NCI-H1694 treated with DMSO at 0.1 percent for 48 hours (cell line): ENCODE results near the gene CLEC17A.
"Not testable (repeated sequence)": the region's sequence is repeated elsewhere in the genome, so short reads cannot be mapped to it uniquely, and the experiment has no call there.

Experiments
- DNase-seq: peaks from one replicate; lab custom pipeline; 2025; lab: John Stamatoyannopoulos, UW

Gene CLEC17A

DNA sequence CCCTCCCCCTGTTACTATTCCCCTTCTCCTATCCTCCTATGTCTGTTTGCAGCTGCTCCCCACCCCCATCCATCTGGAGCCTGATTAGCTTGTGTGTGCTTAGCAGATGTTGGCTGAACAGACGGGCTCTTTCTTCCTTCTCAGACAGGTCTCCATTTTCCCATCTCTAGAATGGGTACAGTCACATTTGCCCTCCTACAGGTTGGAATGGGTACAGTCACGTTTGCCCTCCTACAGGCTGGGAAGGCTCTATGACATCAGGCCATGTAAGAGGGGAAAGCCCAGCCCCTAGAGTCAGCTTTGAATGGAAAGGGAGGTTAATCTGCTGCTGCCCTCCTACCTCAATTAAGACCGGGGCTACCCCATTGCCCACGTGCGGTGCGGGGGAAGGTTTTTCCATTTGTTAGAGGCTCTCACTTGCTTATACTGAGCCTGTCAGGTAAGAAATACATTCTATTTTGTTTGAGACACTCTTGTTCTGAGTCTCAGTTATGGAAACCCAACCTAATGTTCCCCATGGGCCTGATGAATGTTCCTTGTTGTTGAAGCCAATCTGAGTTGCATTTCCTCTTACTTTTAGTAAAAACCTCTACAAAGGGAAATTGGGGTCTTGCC, 2.2 kb upstream of the CLEC17A start:
- no peak for DNase-seq

- not testable (repeated sequence) for DNase-seq
Measured at GRCh38 chr19:14584372-14584771, 1.5 kb downstream of the CLEC17A start.

GRCh38 chr19:14585187-14585586, 2.3 kb downstream of the CLEC17A start:
- not testable (repeated sequence) for DNase-seq

DNA sequence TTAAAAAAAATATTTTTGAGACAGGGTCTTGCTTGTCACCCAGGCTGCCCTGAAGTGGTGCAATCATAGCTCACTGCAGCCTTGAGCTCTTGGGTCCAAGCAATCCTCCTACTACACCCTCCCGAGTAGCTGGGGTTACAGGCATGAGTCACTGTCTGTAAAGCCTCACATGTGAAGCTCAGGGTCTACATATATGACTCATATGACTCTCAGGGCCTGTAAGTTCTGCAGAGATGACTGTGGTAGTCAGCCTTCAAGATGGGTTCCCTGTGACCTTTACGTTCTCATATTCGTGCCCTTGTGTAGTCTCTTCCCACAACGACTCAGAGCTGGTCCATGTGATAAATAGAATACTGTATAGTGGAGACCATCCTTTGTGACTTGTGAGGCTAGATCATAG, 6.5 kb downstream of the CLEC17A start:
- DNase-seq, result not testable (repeated sequence)

DNA sequence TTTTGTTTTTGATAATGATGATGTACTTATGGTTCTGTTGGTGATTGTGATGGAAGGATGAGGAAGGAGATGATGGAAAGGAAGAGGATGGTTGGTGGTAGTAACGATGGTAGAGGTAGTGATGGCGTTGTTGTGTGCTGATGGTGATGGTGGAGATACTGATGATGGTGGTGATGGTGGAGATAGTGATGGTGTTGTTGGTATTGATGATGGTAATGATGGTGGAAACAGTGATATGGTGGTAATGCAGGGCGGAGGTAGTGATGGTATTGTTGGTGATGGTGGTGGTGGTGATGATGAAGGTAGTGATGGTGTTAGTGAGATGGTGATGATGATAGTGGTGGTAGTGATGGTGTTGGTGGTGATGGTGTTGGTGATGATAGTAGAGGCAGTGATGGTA, 12.7 kb downstream of the CLEC17A start:
- DNase-seq, result no peak

DNA sequence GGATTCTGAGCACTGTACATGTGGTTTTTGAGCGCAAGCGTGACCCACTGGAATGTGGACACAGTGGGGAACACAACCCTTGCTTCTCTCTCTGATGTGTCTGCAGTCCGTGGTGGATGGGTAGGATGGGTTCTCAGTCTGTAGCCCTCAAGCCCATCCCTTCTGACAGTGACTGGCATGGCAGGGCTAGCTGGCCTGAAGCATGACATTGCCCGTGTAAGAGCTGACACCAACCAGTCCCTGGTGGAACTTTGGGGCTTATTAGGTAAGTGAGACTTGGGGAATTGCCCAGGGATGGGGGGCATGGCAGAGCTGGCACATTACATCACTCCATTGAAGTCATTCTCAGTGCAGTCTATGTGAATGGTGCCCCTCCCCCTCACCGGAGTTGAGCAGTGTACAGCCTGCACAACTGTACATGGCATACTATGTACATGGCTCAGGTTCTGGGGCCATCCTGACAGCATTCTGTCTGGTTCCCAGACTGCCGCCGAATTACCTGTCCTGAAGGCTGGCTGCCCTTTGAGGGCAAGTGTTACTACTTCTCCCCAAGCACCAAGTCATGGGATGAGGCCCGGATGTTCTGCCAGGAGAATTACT, 16.8 kb downstream of the CLEC17A start:
- no peak for DNase-seq

DNA sequence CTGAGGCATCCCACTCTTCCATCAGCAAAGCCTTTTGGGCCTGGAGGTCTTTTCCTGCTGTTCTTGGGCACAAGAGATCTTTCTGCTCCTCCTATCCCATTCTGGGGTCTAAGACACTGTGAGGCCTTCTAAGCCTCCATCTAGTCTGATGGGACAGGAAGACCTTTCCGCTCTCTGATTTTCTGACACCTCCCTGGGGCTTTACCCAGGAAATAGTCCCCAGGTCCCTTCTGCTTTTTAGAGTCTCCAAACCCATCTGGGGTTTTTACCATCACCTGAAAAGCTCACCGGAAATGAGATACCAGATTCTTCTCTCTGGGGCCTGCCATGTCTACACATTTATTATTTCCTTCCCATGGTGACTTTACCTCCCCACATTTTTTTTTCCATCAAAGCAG, 21.1 kb downstream of the CLEC17A start:
- no peak for DNase-seq

GRCh38 chr19:14606627-14607026, 23.7 kb downstream of the CLEC17A start:
- DNase-seq, result no peak

GRCh38 chr19:14611051-14611450, 28.2 kb downstream of the CLEC17A start:
- DNase-seq, result no peak

DNA sequence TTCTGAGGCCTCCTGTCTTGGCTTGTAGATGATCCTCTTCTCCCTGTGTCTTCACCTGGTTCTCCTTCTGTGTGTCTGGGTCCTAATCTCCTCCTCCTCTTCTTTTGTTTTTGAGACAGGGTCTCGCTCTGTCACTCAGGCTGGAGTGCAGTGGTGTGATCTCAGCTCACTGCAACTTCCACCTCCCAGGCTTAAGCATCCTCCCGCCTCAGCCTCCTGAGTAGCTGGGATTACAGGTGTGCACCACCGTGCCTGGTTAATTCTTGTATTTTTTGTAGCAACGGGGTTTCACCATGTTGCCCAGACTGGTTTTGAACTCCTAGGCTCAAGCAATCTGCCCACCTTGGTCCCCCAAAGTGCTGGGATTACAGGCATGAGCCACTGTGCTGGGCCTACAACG, 29.4 kb downstream of the CLEC17A start:
- not testable (repeated sequence) for DNase-seq

GRCh38 chr19:14612657-14613056, 29.8 kb downstream of the CLEC17A start:
- no peak for DNase-seq

DNA sequence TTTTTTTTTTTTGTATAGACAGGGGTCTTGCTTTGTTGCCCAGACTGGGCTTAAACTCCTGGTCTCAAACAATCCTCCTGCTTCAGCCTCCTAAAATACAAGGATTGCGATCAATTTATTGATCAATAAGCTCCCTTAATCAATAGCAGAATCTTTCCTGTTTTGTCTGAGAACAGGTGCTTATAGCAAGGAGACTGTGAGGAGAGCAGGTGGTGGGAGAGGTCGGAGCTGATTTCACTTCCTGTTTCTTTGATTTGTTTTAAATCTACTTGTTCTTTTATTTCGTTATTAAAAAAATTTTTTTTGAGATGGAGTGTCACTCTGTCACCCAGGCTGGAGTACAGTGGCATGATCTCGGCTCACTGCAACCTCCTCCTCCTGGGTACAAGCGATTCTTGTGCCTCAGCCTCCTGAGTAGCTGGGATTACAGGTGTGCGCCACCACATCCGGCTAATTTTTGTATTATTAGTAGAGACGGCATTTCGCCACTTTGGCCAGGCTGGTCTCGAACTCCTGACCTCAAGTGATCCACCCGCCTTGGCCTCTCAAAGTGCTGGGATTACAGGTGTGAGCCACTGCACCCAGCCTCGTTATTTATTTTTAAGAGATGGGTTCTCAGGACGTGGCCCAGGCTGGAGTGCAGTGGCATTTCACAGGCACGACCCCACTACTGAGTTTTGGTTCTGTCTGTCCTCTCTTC, 30.7 kb downstream of the CLEC17A start:
- not testable (repeated sequence) for DNase-seq

GRCh38 chr19:14614099-14614412, 31.2 kb downstream of the CLEC17A start:
- DNase-seq, result no peak

GRCh38 chr19:14615623-14616022, 32.7 kb downstream of the CLEC17A start:
- DNase-seq, result no peak

DNA sequence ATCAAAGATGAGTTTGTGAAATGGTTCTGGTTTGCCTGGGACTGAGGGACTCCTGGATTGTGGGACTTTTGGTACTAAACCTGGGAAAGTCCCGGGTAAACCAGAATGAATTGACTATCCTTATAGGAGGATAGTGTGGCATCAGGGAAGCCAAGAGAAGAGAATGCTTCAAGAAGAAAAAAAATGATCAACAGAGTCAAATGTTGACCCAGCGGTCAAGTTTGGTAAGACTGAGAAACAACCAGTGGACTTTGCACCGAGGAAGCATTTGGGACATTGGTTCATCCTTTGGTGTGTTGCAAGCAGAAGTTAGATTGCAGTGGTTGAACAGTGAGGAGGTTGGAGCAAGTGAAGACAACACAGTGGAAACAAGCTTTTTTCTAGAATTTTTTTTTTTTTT, 33.5 kb downstream of the CLEC17A start:
- DNase-seq, result no peak

DNA sequence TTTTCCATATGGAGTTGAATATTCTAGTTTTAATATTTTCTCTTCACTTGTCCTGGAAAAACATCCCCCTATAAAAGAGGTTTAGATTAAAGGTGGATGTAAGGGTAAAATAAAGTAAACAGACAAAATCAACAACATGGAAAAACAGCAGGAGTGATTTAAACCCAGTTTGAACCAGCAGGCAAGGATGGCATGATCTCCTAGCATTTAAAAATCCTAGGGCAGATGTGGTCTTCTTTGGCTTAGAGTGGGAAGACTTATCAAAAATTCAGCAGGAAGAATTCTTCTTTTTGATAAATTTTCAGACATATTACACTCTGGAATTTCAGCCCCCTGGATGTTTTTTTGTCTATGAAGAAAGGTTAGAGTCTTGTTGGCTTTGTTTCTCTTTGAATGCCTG, 36.5 kb downstream of the CLEC17A start:
- no peak for DNase-seq

DNA sequence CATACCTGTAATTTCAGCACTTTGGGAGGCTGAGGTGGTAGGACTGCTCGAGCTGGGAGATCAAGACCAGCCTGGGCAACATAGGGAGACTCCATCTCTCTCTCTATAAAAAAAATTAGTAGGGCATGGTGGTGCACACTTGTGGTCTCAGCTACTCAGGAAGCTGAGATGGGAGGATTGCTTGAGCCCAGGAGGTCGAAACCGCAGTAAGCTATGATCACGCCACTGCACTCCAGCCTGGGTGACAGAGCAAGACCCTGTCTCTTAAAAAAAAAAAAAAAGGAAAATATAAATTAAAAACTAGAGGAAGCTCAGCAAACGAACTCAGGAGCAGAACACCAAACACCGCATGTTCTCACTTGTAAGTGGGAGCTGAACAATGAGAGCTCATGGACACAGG, 41.6 kb downstream of the CLEC17A start:
- not testable (repeated sequence) for DNase-seq

- DNase-seq, result no peak
Measured at GRCh38 chr19:14629557-14629956, 46.7 kb downstream of the CLEC17A start.

DNA sequence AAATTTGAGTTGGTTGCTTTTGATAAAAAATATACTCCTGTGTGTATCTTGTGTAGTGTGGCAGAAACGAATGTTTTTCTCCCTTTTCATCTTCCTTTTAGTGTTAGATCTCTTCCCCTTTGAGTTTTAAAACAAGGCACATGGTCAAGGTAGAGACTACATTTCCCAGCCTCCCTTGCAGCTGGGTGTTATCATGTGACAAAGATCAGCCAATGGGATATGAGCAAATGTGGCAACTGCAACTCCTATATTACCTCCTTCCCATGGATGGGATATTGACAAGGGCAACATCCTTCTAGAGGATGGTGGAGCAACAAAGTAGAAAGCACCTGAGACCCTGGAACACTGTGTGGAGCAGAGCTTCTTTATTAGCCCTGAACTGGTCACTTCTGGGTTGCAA, 49.4 kb downstream of the CLEC17A start:
- DNase-seq, result no peak

- DNase-seq, result no peak
Measured at GRCh38 chr19:14639536-14640277, 56.8 kb downstream of the CLEC17A start.

- DNase-seq, result no peak
Measured at GRCh38 chr19:14648506-14648905, 65.6 kb downstream of the CLEC17A start.

- DNase-seq, result no peak
Measured at GRCh38 chr19:14649020-14649419, 66.1 kb downstream of the CLEC17A start.

DNA sequence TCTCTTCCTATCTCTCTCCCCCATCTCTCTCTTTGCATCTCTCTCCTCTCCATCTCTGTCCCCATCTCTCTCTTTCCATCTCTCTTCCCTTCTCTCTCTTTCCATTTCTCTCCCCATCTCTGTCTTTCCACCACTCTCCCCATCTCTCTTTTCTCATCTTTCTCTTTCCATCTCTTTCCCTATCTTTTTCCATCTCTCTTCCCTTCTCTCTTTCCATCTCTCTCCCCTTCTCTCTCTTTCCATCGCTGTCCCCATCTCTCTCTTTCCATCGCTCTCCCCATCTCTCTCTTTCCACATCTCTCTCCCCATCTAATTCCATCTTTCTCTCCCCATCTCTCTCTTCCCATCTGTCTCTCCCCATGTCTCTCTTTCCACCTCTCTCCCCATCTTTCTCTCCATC, 67.3 kb downstream of the CLEC17A start:
- DNase-seq, result no peak
